OCI-LY3 (cell line): Measurements from ENCODE around the gene VGLL3.

ENCODE experiments used
- EZH2phosphoT487 ChIP-seq: fragments of 200-600 bp; shearing (Covaris generic); IDR thresholded peaks from 2 replicates; pipeline ENCODE4 v1.6.1; 2018; ENCODE audit warnings: antibody characterized with exemption, mixed run types, low read depth
- TF ChIP-seq, protein P1 (sequence below): fragments of 200-600, 300-600 bp; sonication (generic); IDR thresholded peaks from 2 replicates; pipeline ENCODE4 v1.5.1; 2014; ENCODE audit warnings: antibody characterized with exemption, low read length, low read depth

DNA sequence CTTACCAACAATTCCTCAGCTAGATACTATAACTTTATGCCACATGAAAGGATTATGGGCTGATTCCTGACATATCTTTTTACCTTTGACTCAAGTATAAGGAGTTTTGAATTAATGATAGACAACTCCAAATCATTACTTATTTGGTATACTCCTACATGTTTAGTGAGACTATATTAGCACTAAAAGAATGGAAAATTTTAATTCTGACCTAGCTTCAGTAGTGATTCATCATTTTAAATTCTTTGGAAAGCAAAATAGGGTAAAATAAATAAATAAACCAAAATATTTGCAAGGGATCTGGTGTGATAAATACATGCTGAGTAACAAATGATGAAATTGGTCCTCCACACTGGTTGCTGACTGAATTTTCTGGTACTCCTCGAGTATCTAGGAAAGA is 42.3 kb upstream of the VGLL3 start:
- TF ChIP-seq, protein P1, sequence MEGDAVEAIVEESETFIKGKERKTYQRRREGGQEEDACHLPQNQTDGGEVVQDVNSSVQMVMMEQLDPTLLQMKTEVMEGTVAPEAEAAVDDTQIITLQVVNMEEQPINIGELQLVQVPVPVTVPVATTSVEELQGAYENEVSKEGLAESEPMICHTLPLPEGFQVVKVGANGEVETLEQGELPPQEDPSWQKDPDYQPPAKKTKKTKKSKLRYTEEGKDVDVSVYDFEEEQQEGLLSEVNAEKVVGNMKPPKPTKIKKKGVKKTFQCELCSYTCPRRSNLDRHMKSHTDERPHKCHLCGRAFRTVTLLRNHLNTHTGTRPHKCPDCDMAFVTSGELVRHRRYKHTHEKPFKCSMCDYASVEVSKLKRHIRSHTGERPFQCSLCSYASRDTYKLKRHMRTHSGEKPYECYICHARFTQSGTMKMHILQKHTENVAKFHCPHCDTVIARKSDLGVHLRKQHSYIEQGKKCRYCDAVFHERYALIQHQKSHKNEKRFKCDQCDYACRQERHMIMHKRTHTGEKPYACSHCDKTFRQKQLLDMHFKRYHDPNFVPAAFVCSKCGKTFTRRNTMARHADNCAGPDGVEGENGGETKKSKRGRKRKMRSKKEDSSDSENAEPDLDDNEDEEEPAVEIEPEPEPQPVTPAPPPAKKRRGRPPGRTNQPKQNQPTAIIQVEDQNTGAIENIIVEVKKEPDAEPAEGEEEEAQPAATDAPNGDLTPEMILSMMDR: no peak
- no peak for TF ChIP-seq EZH2phosphoT487
